IgD-negative memory B cell (primary cell): ENCODE results near the gene NPBWR2. TPM values are rescaled to one million over a fixed set of nuclear protein-coding genes. Genes with fewer than 3 reads are reported as not detected.
"Not testable (repeated sequence)": the region's sequence is repeated elsewhere in the genome, so short reads cannot be mapped to it uniquely, and the experiment has no call there.

Experiments used
- H3K27ac Mint-ChIP-seq, 3 donors: one replicate each; pipeline ENCODE4 v1.8.0; 2020 to 2022; ENCODE audit warnings: mild to moderate bottlenecking in 3 of 3, mixed read lengths in 3 of 3, moderate library complexity in 1 of 3
- H3K27me3 Mint-ChIP-seq: one replicate; pipeline ENCODE4 v1.8.0; 2021; ENCODE audit warnings: mixed read lengths
- H3K36me3 Mint-ChIP-seq: one replicate; pipeline ENCODE4 v1.8.0; 2020; ENCODE audit warnings: mild to moderate bottlenecking, mixed read lengths
- H3K4me1 Mint-ChIP-seq, 3 donors: one replicate each; pipeline ENCODE4 v1.8.0; 2020 to 2022; ENCODE audit warnings: mixed read lengths in 3 of 3, mild to moderate bottlenecking in 1 of 3
- H3K4me3 Mint-ChIP-seq, 4 donors: one replicate each; pipeline ENCODE4 v1.8.0; 2020 to 2022; ENCODE audit warnings: mild to moderate bottlenecking in 4 of 4, mixed read lengths in 4 of 4, moderate library complexity in 3 of 4
- H3K9me3 Mint-ChIP-seq, 3 donors: one replicate each; pipeline ENCODE4 v1.8.0; 2020 to 2021; ENCODE audit warnings: mixed read lengths in 3 of 3, mild to moderate bottlenecking in 1 of 3
- polyA plus RNA-seq: library from polyadenylated mRNA; unstranded; fragments of 300-500 nt; fragmentation: Illumina TruSeq; gene quantifications from one replicate; pipeline ENCODE4 v1.2.3, GENCODE V29; 2021

NPBWR2 gene
- polyA plus RNA-seq, 1 donor from 2014 or later = not detected

DNA sequence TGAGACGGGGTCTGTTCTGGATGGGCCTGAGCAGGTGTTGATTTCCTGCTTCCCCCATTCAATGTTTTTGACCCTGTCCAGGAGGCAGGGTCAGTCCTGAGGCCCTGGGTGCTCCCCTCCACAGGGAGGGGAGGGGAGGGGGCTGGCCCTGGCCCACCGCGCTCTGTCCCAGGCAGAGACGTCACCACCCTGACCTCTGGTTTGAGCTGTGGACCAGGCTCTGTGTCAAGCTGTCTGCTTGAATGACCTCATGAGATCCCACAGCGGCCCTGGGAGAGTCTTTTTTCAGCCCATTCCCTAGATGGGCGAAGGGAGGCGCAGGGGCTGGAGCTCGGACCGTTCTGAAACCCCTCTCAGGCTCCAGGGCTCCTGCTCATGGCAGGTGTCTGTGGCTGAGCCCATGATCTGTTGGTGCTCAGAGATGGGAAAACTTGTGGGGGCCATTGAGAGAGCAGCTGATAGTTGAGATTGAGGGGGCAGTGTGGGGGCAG is 14.3 kb downstream of the NPBWR2 start:
- Mint-ChIP-seq H3K27me3 (no peaks in the 10 kb centered on the region), H3K4me1 (peaks cover 0 to 16% (median 8%) of the 10 kb centered on the region in 3 donors), H3K27ac (no peak overlapping the region), H3K9me3 (peaks cover 0 to 2% (median 0%) of the 10 kb centered on the region in 3 donors), H3K4me3 (no peak overlapping the region), H3K36me3 (peaks cover 4% of the 10 kb centered on the region)

DNA sequence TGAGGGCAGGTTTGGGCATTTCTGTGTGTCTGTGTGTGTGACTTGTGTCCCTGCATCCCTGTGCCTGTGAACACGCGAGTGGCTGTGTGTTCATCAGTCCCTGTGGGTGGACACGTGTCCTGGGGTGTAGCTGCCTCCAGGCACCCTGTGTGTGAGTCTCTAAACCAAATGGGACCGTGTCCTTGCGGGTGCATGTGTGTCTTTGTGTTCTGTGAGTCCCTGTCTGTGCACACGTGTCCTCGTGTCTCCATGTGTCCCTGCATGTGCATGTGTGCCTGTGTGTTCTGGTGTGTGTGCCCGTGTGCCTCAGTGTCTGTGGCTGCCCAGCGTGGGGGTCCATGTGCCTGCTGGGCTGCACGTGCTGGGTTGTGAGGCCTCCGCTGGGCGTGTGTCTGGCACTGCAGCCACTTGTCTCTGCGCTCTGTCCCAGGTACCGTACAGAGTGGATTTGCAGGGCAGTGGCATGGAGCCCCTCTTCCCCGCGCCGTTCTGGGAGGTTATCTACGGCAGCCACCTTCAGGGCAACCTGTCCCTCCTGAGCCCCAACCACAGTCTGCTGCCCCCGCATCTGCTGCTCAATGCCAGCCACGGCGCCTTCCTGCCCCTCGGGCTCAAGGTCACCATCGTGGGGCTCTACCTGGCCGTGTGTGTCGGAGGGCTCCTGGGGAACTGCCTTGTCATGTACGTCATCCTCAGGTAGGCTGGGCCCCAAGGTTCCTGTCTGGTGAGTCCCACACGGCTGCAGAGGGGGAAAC is 14.9 kb downstream of the NPBWR2 start:
- peaks cover 0 to 16% (median 8%) of the 10 kb centered on the region in 3 donors for H3K4me1 Mint-ChIP-seq
- no peaks in the 10 kb centered on the region for H3K27me3 Mint-ChIP-seq
- H3K36me3 Mint-ChIP-seq = peaks cover 4% of the 10 kb centered on the region
- H3K4me3 Mint-ChIP-seq = no peak overlapping the region
- H3K9me3 Mint-ChIP-seq = peaks cover 0 to 4% (median 0%) of the 10 kb centered on the region in 3 donors
- H3K27ac Mint-ChIP-seq = peak overlapping the region in 1 of 3 donors; percentile 4

- H3K27ac Mint-ChIP-seq = no peak overlapping the region
- no peaks in the 10 kb centered on the region for H3K27me3 Mint-ChIP-seq
- peaks cover 0 to 3% (median 0%) of the 10 kb centered on the region in 3 donors for H3K9me3 Mint-ChIP-seq
- peaks cover 0 to 14% (median 8%) of the 10 kb centered on the region in 3 donors for H3K4me1 Mint-ChIP-seq
- peaks cover 4% of the 10 kb centered on the region for H3K36me3 Mint-ChIP-seq
- no peak overlapping the region for H3K4me3 Mint-ChIP-seq
These were observed 15.6 kb downstream of the NPBWR2 start for GRCh38 chr20:64091770-64092169.

DNA sequence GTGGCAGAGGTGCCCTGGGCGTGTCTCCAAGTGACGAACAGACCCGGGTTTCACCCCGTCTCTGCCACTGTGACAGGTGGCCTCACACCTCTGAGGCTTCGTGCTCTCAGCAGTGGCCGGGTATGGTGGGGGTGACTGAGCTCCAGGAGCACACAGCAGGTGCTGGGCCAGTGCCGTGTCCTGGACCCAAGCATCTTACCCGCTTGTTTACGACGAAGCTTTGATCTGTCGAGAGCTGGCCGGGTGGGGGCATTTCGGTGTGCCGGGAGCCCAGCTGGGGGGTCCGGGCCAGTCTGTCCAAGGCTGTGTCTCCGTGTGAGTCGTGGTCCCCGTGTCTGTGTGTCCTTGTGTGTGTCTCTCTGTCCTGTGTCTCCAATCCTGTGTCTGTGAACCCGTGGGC is 16.0 kb downstream of the NPBWR2 start:
- H3K36me3 Mint-ChIP-seq = peaks cover 4% of the 10 kb centered on the region
- no peak overlapping the region for H3K4me3 Mint-ChIP-seq
- H3K27me3 Mint-ChIP-seq = no peaks in the 10 kb centered on the region
- peaks cover 0 to 2% (median 0%) of the 10 kb centered on the region in 3 donors for H3K9me3 Mint-ChIP-seq
- H3K27ac Mint-ChIP-seq = no peak overlapping the region
- H3K4me1 Mint-ChIP-seq = peaks cover 0 to 11% (median 8%) of the 10 kb centered on the region in 3 donors

- H3K4me3 Mint-ChIP-seq = no peak overlapping the region
- peaks cover 0 to 2% (median 0%) of the 10 kb centered on the region in 3 donors for H3K9me3 Mint-ChIP-seq
- no peaks in the 10 kb centered on the region for H3K27me3 Mint-ChIP-seq
- peaks cover 4% of the 10 kb centered on the region for H3K36me3 Mint-ChIP-seq
- H3K27ac Mint-ChIP-seq = no peak overlapping the region
- peaks cover 4 to 9% (median 6%) of the 10 kb centered on the region in 3 donors for H3K4me1 Mint-ChIP-seq
These were observed 17.2 kb downstream of the NPBWR2 start for GRCh38 chr20:64090165-64090564.

- H3K27me3 Mint-ChIP-seq, H3K9me3 Mint-ChIP-seq, H3K4me3 Mint-ChIP-seq, H3K36me3 Mint-ChIP-seq, H3K27ac Mint-ChIP-seq: not testable (repeated sequence)
- peaks cover 5 to 12% (median 10%) of the 10 kb centered on the region in 3 donors for H3K4me1 Mint-ChIP-seq
These were observed 18.8 kb downstream of the NPBWR2 start for GRCh38 chr20:64088586-64088985.

DNA sequence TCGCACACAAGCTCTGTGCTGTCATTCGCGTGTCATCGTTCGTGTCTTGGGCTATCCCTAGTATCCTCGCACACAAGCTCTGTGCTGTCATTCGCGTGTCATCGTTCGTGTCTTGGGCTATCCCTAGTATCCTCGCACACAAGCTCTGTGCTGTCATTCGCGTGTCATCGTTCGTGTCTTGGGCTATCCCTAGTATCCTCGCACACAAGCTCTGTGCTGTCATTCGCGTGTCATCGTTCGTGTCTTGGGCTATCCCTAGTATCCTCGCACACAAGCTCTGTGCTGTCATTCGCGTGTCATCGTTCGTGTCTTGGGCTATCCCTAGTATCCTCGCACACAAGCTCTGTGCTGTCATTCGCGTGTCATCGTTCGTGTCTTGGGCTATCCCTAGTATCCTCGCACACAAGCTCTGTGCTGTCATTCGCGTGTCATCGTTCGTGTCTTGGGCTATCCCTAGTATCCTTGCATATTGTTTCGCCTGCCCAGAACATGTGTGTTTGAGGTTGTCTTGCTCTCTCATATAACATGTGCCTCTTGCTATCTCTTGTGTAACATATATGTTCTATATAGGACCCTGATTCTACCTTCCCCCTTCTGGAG is 20.0 kb downstream of the NPBWR2 start:
- not testable (repeated sequence) for H3K36me3 Mint-ChIP-seq, H3K27me3 Mint-ChIP-seq, H3K9me3 Mint-ChIP-seq, H3K4me3 Mint-ChIP-seq, H3K27ac Mint-ChIP-seq
- peaks cover 5 to 14% (median 9%) of the 10 kb centered on the region in 3 donors for H3K4me1 Mint-ChIP-seq

GRCh38 chr20:64086801-64087200 is 20.6 kb downstream of the NPBWR2 start:
- peaks cover 3% of the 10 kb centered on the region for H3K27me3 Mint-ChIP-seq

GRCh38 chr20:64084685-64085152 is 22.6 kb downstream of the NPBWR2 start:
- Mint-ChIP-seq H3K27ac (peak overlapping the region; percentile 78 to 94 (median 78)), H3K9me3 (peaks cover 0 to 2% (median 0%) of the 10 kb centered on the region in 3 donors), H3K4me3 (peak overlapping the region; percentile 79 to 96 (median 83)), H3K36me3 (peaks cover 3% of the 10 kb centered on the region), H3K4me1 (peaks cover 11 to 14% (median 14%) of the 10 kb centered on the region in 3 donors), H3K27me3 (peaks cover 3% of the 10 kb centered on the region)

More at GRCh38 chr20:64086801-64087200, 20.6 kb downstream of the NPBWR2 start:
- Mint-ChIP-seq H3K27ac (no peak overlapping the region), H3K4me1 (peaks cover 9 to 13% (median 10%) of the 10 kb centered on the region in 3 donors), H3K36me3 (peaks cover 4% of the 10 kb centered on the region), H3K9me3 (peaks cover 0 to 2% (median 0%) of the 10 kb centered on the region in 3 donors), H3K4me3 (no peak overlapping the region)

DNA sequence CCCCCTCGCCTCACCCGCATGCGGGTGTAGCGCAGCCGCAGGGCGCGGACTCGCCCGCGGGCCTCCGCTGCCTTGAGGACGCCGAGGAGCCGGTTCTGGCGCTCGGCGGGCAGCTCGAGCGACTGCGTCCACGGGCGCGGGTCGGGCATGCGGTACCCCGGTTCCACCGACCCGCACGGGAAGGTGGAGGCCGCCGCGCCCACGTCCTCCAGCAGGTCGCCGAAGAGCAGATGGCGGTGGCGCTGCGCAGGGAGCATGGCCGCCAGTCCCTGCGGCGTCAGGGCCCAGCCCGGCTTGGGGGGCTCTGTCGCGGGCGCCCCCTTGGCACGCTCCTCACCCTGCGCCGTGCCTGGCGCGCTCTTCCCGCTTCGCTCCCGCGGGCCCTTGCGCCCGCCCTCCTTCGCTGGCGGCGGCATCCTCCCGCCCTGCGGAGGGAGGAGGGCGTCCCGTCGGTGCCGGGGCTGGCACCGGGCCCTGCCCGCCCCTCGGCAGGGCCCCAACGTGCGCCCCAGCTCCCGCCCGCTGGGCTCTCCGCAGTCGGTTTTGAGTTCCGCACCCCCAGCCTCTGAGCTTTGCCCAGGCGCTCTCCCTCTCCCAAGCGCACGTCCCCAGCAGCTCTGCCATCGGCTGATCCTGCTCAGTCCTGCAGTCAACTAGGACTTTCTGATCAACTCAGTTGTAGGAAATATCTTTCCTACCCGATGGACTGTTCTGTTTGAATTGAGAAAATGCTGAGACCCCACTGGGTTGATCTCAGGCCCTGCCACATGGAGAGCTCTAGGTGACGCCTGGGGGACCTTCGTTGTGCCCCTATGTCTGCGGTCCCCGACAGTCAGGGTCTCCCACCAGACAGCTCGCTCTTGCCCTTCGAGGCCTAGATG is 23.3 kb downstream of the NPBWR2 start, which contains the start of gene LKAAEAR1:
Gene LKAAEAR1 (minus strand): TSS at position 595 of the 881 bp plus-strand sequence. CDS start 179 bp downstream, at position 416.
- H3K27me3 Mint-ChIP-seq = peaks cover 3% of the 10 kb centered on the region
- peaks cover 3% of the 10 kb centered on the region for H3K36me3 Mint-ChIP-seq
- H3K4me1 Mint-ChIP-seq = peaks cover 11 to 14% (median 14%) of the 10 kb centered on the region in 3 donors
- H3K9me3 Mint-ChIP-seq = peaks cover 0 to 2% (median 0%) of the 10 kb centered on the region in 3 donors
- peak within 1 kb of the TSS; percentile 78 to 98 (median 94) for H3K27ac Mint-ChIP-seq
- H3K4me3 Mint-ChIP-seq = peak within 1 kb of the TSS; percentile 85 to 96 (median 91)

DNA sequence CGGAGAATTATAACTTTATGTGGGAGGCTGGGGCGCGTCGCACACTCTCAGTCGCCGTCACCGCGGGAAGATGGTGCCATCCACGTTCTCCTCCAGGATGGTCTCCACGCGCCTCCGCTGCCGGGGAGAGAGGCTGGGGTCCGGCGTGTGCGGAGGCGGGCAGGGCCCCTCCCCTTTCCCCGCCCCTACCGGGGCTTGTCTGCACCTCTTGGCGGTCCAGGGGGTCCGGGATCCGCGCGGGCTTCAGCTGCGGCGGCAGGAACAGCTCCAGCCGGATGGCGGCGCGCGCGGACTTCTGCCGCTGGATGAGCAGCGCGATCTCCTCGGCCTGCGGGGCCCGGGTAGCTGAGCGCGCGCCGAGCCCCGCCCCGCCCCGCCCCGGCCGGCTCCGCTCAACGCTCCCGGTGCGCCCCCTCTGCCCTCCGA is 24.0 kb downstream of the NPBWR2 start:
- H3K9me3 Mint-ChIP-seq = peaks cover 0 to 2% (median 0%) of the 10 kb centered on the region in 3 donors
- H3K27me3 Mint-ChIP-seq = peaks cover 3% of the 10 kb centered on the region
- peak overlapping the region in 2 of 3 donors; percentile 80 to 98 for H3K27ac Mint-ChIP-seq
- peak overlapping the region; percentile 68 to 92 (median 88) for H3K4me3 Mint-ChIP-seq
- H3K4me1 Mint-ChIP-seq = peaks cover 11 to 14% (median 14%) of the 10 kb centered on the region in 3 donors
- H3K36me3 Mint-ChIP-seq = peaks cover 3% of the 10 kb centered on the region

GRCh38 chr20:64082820-64083377 is 24.5 kb downstream of the NPBWR2 start:
- peaks cover 13 to 14% (median 14%) of the 10 kb centered on the region in 3 donors for H3K4me1 Mint-ChIP-seq
- peaks cover 3% of the 10 kb centered on the region for H3K36me3 Mint-ChIP-seq
- peak overlapping the region; percentile 68 to 92 (median 88) for H3K4me3 Mint-ChIP-seq
- peaks cover 3% of the 10 kb centered on the region for H3K27me3 Mint-ChIP-seq
- peak overlapping the region in 2 of 3 donors; percentile 80 to 98 for H3K27ac Mint-ChIP-seq
- H3K9me3 Mint-ChIP-seq = peaks cover 0 to 2% (median 0%) of the 10 kb centered on the region in 3 donors

- H3K4me1 Mint-ChIP-seq = peaks cover 14 to 17% (median 14%) of the 10 kb centered on the region in 3 donors
- peaks cover 3% of the 10 kb centered on the region for H3K27me3 Mint-ChIP-seq
- peaks cover 4% of the 10 kb centered on the region for H3K36me3 Mint-ChIP-seq
- no peaks in the 10 kb centered on the region for H3K9me3 Mint-ChIP-seq
- peak overlapping the region; percentile 30 to 92 (median 76) for H3K4me3 Mint-ChIP-seq
- peak overlapping the region; percentile 62 to 98 (median 83) for H3K27ac Mint-ChIP-seq
These were observed 25.1 kb downstream of the NPBWR2 start for GRCh38 chr20:64082126-64082731.
